ENCODE results near the gene SLC8A2. TPM values are rescaled to one million over a fixed set of nuclear protein-coding genes. Genes with fewer than 3 reads are reported as not detected.
A peak's percentile ranks its signal among the peaks of the same experiment; 100 is the strongest.

Gene SLC8A2
- total and polyA plus RNA-seq, 9 donors, result 0.07 to 1.3 (median 0.39) TPM; not detected in 3

GRCh38 chr19:47476438-47476972 lies 4.8 kb upstream of the SLC8A2 start:
- intact Hi-C loops (cut with DNase I), result no loop called here
- TF ChIP-seq POLR2A (IDR thresholded peaks at IDR 0.05) (no peak), EP300 (IDR thresholded peaks at IDR 0.05) (no peak), CTCF (IDR thresholded peaks at IDR 0.05) (no peak)
- Histone ChIP-seq H3K4me1 (ENCODE audit: insufficient read depth) (no peaks in the 10 kb centered on the region), H3K9me3 (no peaks in the 10 kb centered on the region), H3K36me3 (no peaks in the 10 kb centered on the region), H3K27ac (no peak overlapping the region), H3K4me3 (no peak overlapping the region), H3K27me3 (peaks cover 2% of the 10 kb centered on the region)
- WGBS, 3 donors, result 83 to 94% (median 84%) methylated on average over 17 of the region's 17 CpGs
- no peak for DNase-seq

GRCh38 chr19:47475465-47475864 lies 3.8 kb upstream of the SLC8A2 start:
- Histone ChIP-seq H3K4me3 (no peak overlapping the region), H3K36me3 (no peaks in the 10 kb centered on the region), H3K9me3 (no peaks in the 10 kb centered on the region), H3K27me3 (peaks cover 2% of the 10 kb centered on the region), H3K4me1 (ENCODE audit: insufficient read depth) (no peaks in the 10 kb centered on the region), H3K27ac (no peak overlapping the region)
- WGBS, 3 donors, result 50 to 68% (median 61%) methylated on average over 9 of the region's 9 CpGs
- TF ChIP-seq EP300 (IDR thresholded peaks at IDR 0.05), result no peak
- TF ChIP-seq POLR2A (IDR thresholded peaks at IDR 0.05), result no peak
- TF ChIP-seq CTCF (IDR thresholded peaks at IDR 0.05), result no peak
- intact Hi-C loops (cut with DNase I), result no loop called here
- no peak for DNase-seq

- no peaks in the 10 kb centered on the region for H3K36me3 ChIP-seq
- H3K9me3 ChIP-seq, result no peaks in the 10 kb centered on the region
- H3K27ac ChIP-seq, result no peak overlapping the region
- DNase-seq, result no peak
- WGBS, 3 donors, result 52 to 65% (median 65%) methylated on average over 10 of the region's 10 CpGs
- intact Hi-C loops (cut with DNase I), result no loop called here
- TF ChIP-seq EP300 (IDR thresholded peaks at IDR 0.05) (no peak), POLR2A (IDR thresholded peaks at IDR 0.05) (no peak), CTCF (IDR thresholded peaks at IDR 0.05) (no peak)
- no peak overlapping the region for H3K4me3 ChIP-seq
- no peaks in the 10 kb centered on the region for H3K4me1 ChIP-seq (ENCODE audit: insufficient read depth)
- H3K27me3 ChIP-seq, result peaks cover 2% of the 10 kb centered on the region
Observed at GRCh38 chr19:47473336-47473735, 1.6 kb upstream of the SLC8A2 start.

GRCh38 chr19:47471381-47471732 lies 336 bp downstream of the SLC8A2 start:
- H3K27ac ChIP-seq, result no peak overlapping the region
- 1 to 3% (median 1%) methylated on average over 11 to 16 of the region's 16 CpGs for WGBS, 3 donors

More at GRCh38 chr19:47471381-47471732, 336 bp downstream of the SLC8A2 start:
- peaks cover 2% of the 10 kb centered on the region for H3K27me3 ChIP-seq
- intact Hi-C loops (cut with DNase I), result no loop called here
- no peaks in the 10 kb centered on the region for H3K4me1 ChIP-seq (ENCODE audit: insufficient read depth)
- no peaks in the 10 kb centered on the region for H3K36me3 ChIP-seq
- H3K9me3 ChIP-seq, result no peaks in the 10 kb centered on the region
- peak overlapping the region; percentile 35 for H3K4me3 ChIP-seq
- no peak for DNase-seq
- TF ChIP-seq CTCF (IDR thresholded peaks at IDR 0.05), result no peak
- no peak for TF ChIP-seq EP300 (IDR thresholded peaks at IDR 0.05)
- TF ChIP-seq POLR2A (IDR thresholded peaks at IDR 0.05), result no peak

Measured in ovary (tissue), 9 donors.